Liver (tissue), 9 donors: ENCODE measurements around the gene GPX4. TPM values are rescaled to one million over a fixed set of nuclear protein-coding genes. Genes with fewer than 3 reads are reported as not detected.

Experiments
- DNase-seq: peaks from one replicate; pipeline ENCODE4 v3.0.0-alpha.2; 2017; ENCODE audit warnings: low spot score
- H3K27ac ChIP-seq, 2 donors: one replicate each; pipeline ENCODE4 v1.7.0; 2013; ENCODE audit warnings: inconsistent platforms in 2 of 2, low read length in 2 of 2, control low read depth in 1 of 2, low read depth in 1 of 2, mild to moderate bottlenecking in 1 of 2
- H3K27me3 ChIP-seq, 4 donors: one replicate each; pipeline versions ENCODE4 v1.6.1 to v1.7.0; 2013; ENCODE audit warnings: low read length in 3 of 4, inconsistent platforms in 1 of 4, mild to moderate bottlenecking in 1 of 4, moderate library complexity in 1 of 4; ENCODE audit not compliant: control insufficient read depth in 4 of 4, insufficient read depth in 4 of 4
- H3K36me3 ChIP-seq, 4 donors: one replicate each; pipeline versions ENCODE4 v1.6.1 to v1.7.0; 2013; ENCODE audit warnings: low read length in 3 of 4, mild to moderate bottlenecking in 3 of 4, low read depth in 1 of 4, moderate library complexity in 1 of 4; ENCODE audit not compliant: control insufficient read depth in 4 of 4, insufficient read depth in 3 of 4
- H3K4me1 ChIP-seq, 4 donors: one replicate each; pipeline versions ENCODE4 v1.6.1 to v1.7.0; 2013; ENCODE audit warnings: low read length in 3 of 4, mild to moderate bottlenecking in 3 of 4, moderate library complexity in 1 of 4; ENCODE audit not compliant: control insufficient read depth in 4 of 4, insufficient read depth in 4 of 4
- H3K4me3 ChIP-seq, 3 donors: one replicate each; pipeline versions ENCODE4 v1.6.1 to v1.7.0; 2013; ENCODE audit warnings: low read length in 3 of 3, control low read depth in 1 of 3, low read depth in 1 of 3, mild to moderate bottlenecking in 1 of 3
- H3K9ac ChIP-seq, 2 donors: one replicate each; pipeline ENCODE4 v1.7.0; 2013; ENCODE audit warnings: low read length in 2 of 2, mild to moderate bottlenecking in 2 of 2, moderate library complexity in 2 of 2, control low read depth in 1 of 2, low read depth in 1 of 2
- H3K9me3 ChIP-seq, 4 donors: one replicate each; pipeline versions ENCODE4 v1.6.1 to v1.7.0; 2013; ENCODE audit warnings: low read length in 3 of 4; ENCODE audit not compliant: control insufficient read depth in 4 of 4
- ATF3 ChIP-seq: IDR thresholded peaks from 2 replicates; pipeline ENCODE4 v1.6.1; 2016; ENCODE audit warnings: antibody characterized with exemption
- CTCF ChIP-seq: fragments of 150-350 bp; IDR thresholded peaks from 2 replicates; pipeline ENCODE4 v1.5.1; 2017; ENCODE audit warnings: improper control_type of control experiment, low read depth, low read length; ENCODE audit not compliant: missing input control
- FOXA1 ChIP-seq: IDR thresholded peaks from 2 replicates; pipeline ENCODE4 v1.6.1; 2016; ENCODE audit warnings: antibody characterized with exemption
- GABPA ChIP-seq, 2 donors: IDR thresholded peaks in 1 of 2; conservative IDR thresholded peaks in 1 of 2; 2 replicates each; pipeline ENCODE4 v1.6.1; 2016; ENCODE audit warnings: antibody characterized with exemption in 2 of 2, mild to moderate bottlenecking in 1 of 2, moderate library complexity in 1 of 2
- MAX ChIP-seq: IDR thresholded peaks from 2 replicates; pipeline ENCODE4 v1.6.1; 2016; ENCODE audit warnings: antibody characterized with exemption
- RAD21 ChIP-seq, 2 donors: IDR thresholded peaks; 2 replicates each; pipeline ENCODE4 v1.6.1; 2016; ENCODE audit warnings: antibody characterized with exemption in 2 of 2, mild to moderate bottlenecking in 2 of 2
- REST ChIP-seq: IDR thresholded peaks from 2 replicates; pipeline ENCODE4 v1.6.1; 2016; ENCODE audit warnings: antibody characterized with exemption, mild to moderate bottlenecking
- RXRA ChIP-seq, 2 donors: IDR thresholded peaks; 2 replicates each; pipeline ENCODE4 v1.6.1; 2017 to 2018; ENCODE audit warnings: antibody characterized with exemption in 2 of 2, mild to moderate bottlenecking in 1 of 2
- SP1 ChIP-seq: IDR thresholded peaks from 2 replicates; pipeline ENCODE4 v1.6.1; 2018; ENCODE audit warnings: antibody characterized with exemption, mild to moderate bottlenecking
- TAF1 ChIP-seq: conservative IDR thresholded peaks from 2 replicates; pipeline ENCODE4 v1.6.1; 2016; ENCODE audit warnings: antibody characterized with exemption, mild to moderate bottlenecking
- ZBTB33 ChIP-seq: IDR thresholded peaks from 2 replicates; pipeline ENCODE4 v1.6.1; 2016; ENCODE audit warnings: antibody characterized with exemption
- WGBS: extraction: QIAGEN DNeasy Blood & Tissue Kit; methylation state at CpG from one replicate; pipeline ENCODE4 v1.1.7; 2013; 5-methylcytosine and 5-hydroxymethylcytosine counted together
- polyA plus RNA-seq, 2 donors: library from polyadenylated mRNA; stranded (reverse) in 1 of 2; unstranded in 1 of 2; fragments of 200-250 nt in 1 of 2; fragments of >200 nt in 1 of 2; fragmentation: Nextera tagmentation in 1 of 2; extraction: Ambion mirVana in 1 of 2; gene quantifications; one replicate each; pipeline versions ENCODE4 v1.2.1 to v1.2.3, GENCODE V29; 2013 to 2015
- total RNA-seq, 2 donors: library from RNA; depleted of rRNA; stranded (reverse); fragments of >200 nt; gene quantifications; one replicate each; pipeline ENCODE4 v1.2.3, GENCODE V29; 2014
- donor health status: healthy.
- donor health status: healthy.
- donor health status: healthy.
- donor health status: healthy.
- donor health status: healthy.

The GPX4 gene
- total and polyA plus RNA-seq, 4 donors, result 122 to 558 (median 298) TPM

DNA sequence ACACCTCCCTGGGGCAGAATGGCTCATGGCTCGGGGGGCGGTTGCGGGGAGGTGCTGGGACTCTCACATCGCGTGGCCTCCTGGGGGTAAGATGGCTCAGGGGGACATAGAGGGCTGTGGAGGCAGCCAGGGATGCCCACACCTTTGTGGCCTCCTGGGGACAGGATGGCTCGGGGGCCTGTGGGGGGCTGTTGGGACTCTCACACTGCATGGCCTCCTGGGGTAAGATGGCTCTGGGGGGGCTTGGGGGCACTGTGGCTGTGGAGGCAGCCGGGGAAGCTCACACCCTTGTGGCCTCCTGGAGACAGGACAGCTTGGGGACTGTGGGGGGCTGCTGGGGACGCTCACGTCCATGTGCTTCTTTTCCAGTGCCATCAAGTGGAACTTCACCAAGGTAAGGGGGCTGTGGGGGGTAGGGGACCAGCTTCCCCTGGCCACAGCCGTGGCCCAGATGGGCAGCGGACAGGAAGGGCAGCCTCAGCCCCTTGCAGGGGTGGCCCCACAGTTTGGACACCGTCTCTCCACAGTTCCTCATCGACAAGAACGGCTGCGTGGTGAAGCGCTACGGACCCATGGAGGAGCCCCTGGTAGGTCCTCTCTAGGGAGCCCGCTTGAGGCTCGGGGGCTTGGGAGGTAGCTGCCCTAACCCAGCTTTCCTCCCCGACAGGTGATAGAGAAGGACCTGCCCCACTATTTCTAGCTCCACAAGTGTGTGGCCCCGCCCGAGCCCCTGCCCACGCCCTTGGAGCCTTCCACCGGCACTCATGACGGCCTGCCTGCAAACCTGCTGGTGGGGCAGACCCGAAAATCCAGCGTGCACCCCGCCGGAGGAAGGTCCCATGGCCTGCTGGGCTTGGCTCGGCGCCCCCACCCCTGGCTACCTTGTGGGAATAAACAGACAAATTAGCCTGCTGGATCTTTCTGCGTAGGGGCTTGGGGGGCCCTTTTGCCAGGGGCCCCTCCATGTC is 2.4 kb downstream of the GPX4 start:
- peaks cover 12 to 36% (median 22%) of the 10 kb centered on the region in 4 donors for H3K4me1 ChIP-seq
- H3K27ac ChIP-seq, result no peak overlapping the region
- DNase-seq, result no peak
- peaks cover 6 to 33% (median 25%) of the 10 kb centered on the region in 4 donors for H3K36me3 ChIP-seq
- WGBS, result 91% methylated on average over 32 of the region's 32 CpGs
- TF ChIP-seq RXRA (IDR thresholded peaks at IDR 0.05) (no peak), ZBTB33 (no peak), CTCF (no peak), MAX (no peak), SP1 (no peak)
- H3K9me3 ChIP-seq, result no peaks in the 10 kb centered on the region
- no peak overlapping the region for H3K9ac ChIP-seq
- H3K27me3 ChIP-seq, result no peaks in the 10 kb centered on the region
- no peak overlapping the region for H3K4me3 ChIP-seq

GRCh38 chr19:1106841-1107660 is 3.3 kb downstream of the GPX4 start:
- Histone ChIP-seq H3K27me3 (no peaks in the 10 kb centered on the region), H3K9me3 (no peaks in the 10 kb centered on the region), H3K4me3 (no peak overlapping the region), H3K27ac (no peak overlapping the region), H3K36me3 (peaks cover 6 to 36% (median 27%) of the 10 kb centered on the region in 4 donors), H3K9ac (no peak overlapping the region), H3K4me1 (peaks cover 9 to 27% (median 16%) of the 10 kb centered on the region in 4 donors)
- TF ChIP-seq RAD21 (IDR thresholded peaks at IDR 0.05) (peak in 1 of 2 donors; percentile 30), ATF3 (no peak)
- no peak for DNase-seq
- 67% methylated on average over 17 of the region's 17 CpGs for WGBS

DNA sequence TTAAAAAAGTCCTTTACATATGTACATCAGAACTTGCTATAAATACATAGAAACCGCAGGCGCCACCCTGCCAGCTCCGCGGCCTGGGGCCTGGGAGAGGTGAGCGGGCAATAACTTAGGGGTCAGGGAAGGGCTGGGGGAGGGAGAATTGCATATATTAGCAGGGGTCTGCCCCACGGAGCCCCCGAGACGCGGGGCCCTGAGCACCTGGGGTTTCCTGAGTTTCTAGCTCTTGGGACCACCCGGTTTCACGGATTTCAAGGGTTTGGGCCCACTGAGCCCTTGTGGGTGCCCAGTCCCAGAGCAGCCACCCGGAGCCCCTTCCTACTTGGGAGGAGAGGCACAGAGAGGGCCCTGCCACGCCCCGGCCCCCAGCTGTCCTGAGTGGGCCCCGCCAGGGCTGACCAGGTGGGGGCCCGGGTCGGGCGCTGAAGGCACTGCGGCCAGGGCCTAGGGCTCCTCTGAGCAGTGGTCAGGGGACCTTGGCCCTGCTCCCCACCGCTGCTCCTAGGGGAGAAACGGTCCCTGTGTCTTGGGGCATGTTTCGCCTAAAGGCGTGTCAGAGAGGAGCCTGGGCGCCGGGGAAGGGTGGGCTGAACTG is 4.0 kb downstream of the GPX4 start:
- DNase-seq, result no peak
- no peaks in the 10 kb centered on the region for H3K27me3 ChIP-seq
- H3K9ac ChIP-seq, result no peak overlapping the region
- no peak overlapping the region for H3K4me3 ChIP-seq
- H3K36me3 ChIP-seq, result peaks cover 6 to 41% (median 29%) of the 10 kb centered on the region in 4 donors
- H3K9me3 ChIP-seq, result no peaks in the 10 kb centered on the region
- no peak overlapping the region for H3K27ac ChIP-seq
- 93% methylated on average over 25 of the region's 25 CpGs for WGBS
- peaks cover 6 to 24% (median 15%) of the 10 kb centered on the region in 4 donors for H3K4me1 ChIP-seq
- TF ChIP-seq REST (no peak), RXRA (IDR thresholded peaks at IDR 0.05) (no peak), GABPA (IDR thresholded peaks at IDR 0.05 in 1 of 2, conservative IDR thresholded peaks at IDR 0.05 in 1 of 2) (no peak), SP1 (no peak), TAF1 (no peak), FOXA1 (no peak), MAX (no peak)
